GM12878 (cell line): Measurements from ENCODE around the gene MEIOSIN. TPM values are rescaled to one million over a fixed set of nuclear protein-coding genes. Genes with fewer than 3 reads are reported as not detected.

Experiments
- ATAC-seq: fragments of 200-7000 bp; cut with Tn5 transposase; 3 replicates; pipeline ENCODE4 v1.9.1; 2020; ENCODE audit warnings: mild to moderate bottlenecking, moderate library complexity
- BruUV-seq: library from RNA; stranded (reverse); fragments of 400-500 nt; replicated peaks from 2 replicates; lab custom pipeline; 2021; lab: Mats Ljungman, UMichigan
- CTCF ChIA-PET: fragments of 300-600 bp; sonication (Branson Sonifier 250); formaldehyde crosslinking; extraction: SDS; loops from one replicate; lab custom pipeline; 2021; ENCODE audit warnings: inconsistent platforms; lab: Yijun Ruan, JAX
- POLR2A ChIA-PET: fragments of 350-600 bp; formaldehyde crosslinking; extraction: SDS; loops from one replicate; lab custom pipeline; 2021; ENCODE audit warnings: inconsistent platforms; lab: Charles Lee
- RAD21 ChIA-PET: fragments of 300-600 bp; sonication (Branson Sonifier 250); formaldehyde crosslinking; loops from one replicate; lab custom pipeline; 2023; ENCODE audit warnings: antibody characterized with exemption; ENCODE audit not compliant: unreplicated experiment; lab: Charles Lee
- SMC1A ChIA-PET: fragments of 300-600 bp; sonication (Branson Sonifier 250); formaldehyde crosslinking; loops from one replicate; lab custom pipeline; 2023; ENCODE audit not compliant: unreplicated experiment, uncharacterized antibody; lab: Charles Lee
- DNase-seq: peaks from one replicate; pipeline ENCODE4 v3.0.0-alpha.2; 2011; ENCODE audit warnings: low read depth, low spot score
- FAIRE-seq: peaks from 3 replicates; lab custom pipeline; 2011; peaks lifted over from hg19 to GRCh38; lab: Jason Lieb, UNC
- H2AFZ ChIP-seq: 2 replicates; pipeline ENCODE4 v1.6.0; 2011; ENCODE audit warnings: low read depth, low read length, control low read depth; ENCODE audit not compliant: control insufficient read depth
- H3K27ac ChIP-seq: 2 replicates; pipeline ENCODE4 v1.5.1; 2011; ENCODE audit warnings: control low read depth; ENCODE audit not compliant: control insufficient read depth, insufficient read depth
- H3K27me3 ChIP-seq, 2 experiments: replicated peaks in 1 of 2; 2 replicates each; pipeline versions ENCODE4 v1.6.0 to v1.6.1; 2011; ENCODE audit warnings: low read length in 1 of 2; ENCODE audit not compliant: control insufficient read depth in 2 of 2, insufficient read depth in 2 of 2
- H3K36me3 ChIP-seq, 2 experiments: 2 replicates each; pipeline ENCODE4 v1.5.1; 2011; ENCODE audit warnings: low read length in 1 of 2; ENCODE audit not compliant: control insufficient read depth in 2 of 2, insufficient read depth in 2 of 2
- H3K4me1 ChIP-seq: 2 replicates; pipeline ENCODE4 v1.6.1; 2011; ENCODE audit warnings: mild to moderate bottlenecking, low read length, moderate library complexity, mixed read lengths; ENCODE audit not compliant: control insufficient read depth, insufficient read depth
- H3K4me2 ChIP-seq: 2 replicates; pipeline ENCODE4 v1.6.0; 2011; ENCODE audit warnings: control low read depth; ENCODE audit not compliant: control insufficient read depth, insufficient read depth
- H3K4me3 ChIP-seq: fragments of 200-600 bp; sonication (generic); 2 replicates; pipeline ENCODE4 v1.5.1; 2016
- H3K79me2 ChIP-seq: 2 replicates; pipeline ENCODE4 v1.6.0; 2011; ENCODE audit warnings: low read length; ENCODE audit not compliant: control insufficient read depth, insufficient read depth
- H3K9ac ChIP-seq: 2 replicates; pipeline ENCODE4 v1.8.0; 2011; ENCODE audit warnings: low read length, control low read depth, mixed read lengths; ENCODE audit not compliant: control insufficient read depth, insufficient read depth
- H3K9me3 ChIP-seq: replicated peaks from 3 replicates; pipeline ENCODE4 v1.5.1; 2011; ENCODE audit warnings: mild to moderate bottlenecking, low read length; ENCODE audit not compliant: control insufficient read depth, insufficient read depth
- H4K20me1 ChIP-seq: 2 replicates; pipeline ENCODE4 v1.6.0; 2011; ENCODE audit not compliant: control insufficient read depth, insufficient read depth
- ATF7 ChIP-seq: fragments of 450-650 bp; IDR thresholded peaks from 2 replicates; pipeline ENCODE4 v1.6.1; 2016; ENCODE audit warnings: low read depth, mild to moderate bottlenecking
- BCL3 ChIP-seq: IDR thresholded peaks from 2 replicates; pipeline ENCODE4 v1.6.1; 2011; ENCODE audit warnings: borderline replicate concordance, low read depth, mild to moderate bottlenecking, moderate library complexity, low read length; ENCODE audit not compliant: insufficient read depth, poor library complexity, severe bottlenecking
- FOXK2 ChIP-seq: fragments of 450-650 bp; IDR thresholded peaks from 2 replicates; pipeline ENCODE4 v1.6.1; 2017; ENCODE audit warnings: mild to moderate bottlenecking, moderate library complexity
- IKZF2 ChIP-seq, 2 experiments: fragments of 450-650 bp; IDR thresholded peaks; 2 replicates each; pipeline ENCODE4 v1.6.1; 2017; ENCODE audit warnings: mild to moderate bottlenecking in 2 of 2, moderate library complexity in 2 of 2
- KAT2A ChIP-seq: conservative IDR thresholded peaks from 2 replicates; pipeline ENCODE4 v1.6.1; 2011; ENCODE audit warnings: low read depth, low read length; ENCODE audit not compliant: control insufficient read depth
- NFXL1 ChIP-seq: fragments of 450-650 bp; IDR thresholded peaks from 2 replicates; pipeline ENCODE4 v1.6.1; 2017; ENCODE audit warnings: antibody characterized with exemption, mild to moderate bottlenecking, borderline replicate concordance
- NFYB ChIP-seq: IDR thresholded peaks from 2 replicates; pipeline ENCODE4 v1.6.1; 2011; ENCODE audit warnings: low read depth, mild to moderate bottlenecking, low read length, improper control_type of control experiment, moderate library complexity; ENCODE audit not compliant: insufficient read depth
- NR2C1 ChIP-seq: fragments of 450-650 bp; IDR thresholded peaks from 2 replicates; pipeline ENCODE4 v1.6.1; 2017; ENCODE audit warnings: antibody characterized with exemption, mild to moderate bottlenecking, moderate library complexity
- PKNOX1 ChIP-seq: fragments of 450-650 bp; IDR thresholded peaks from 2 replicates; pipeline ENCODE4 v1.6.1; 2016; ENCODE audit warnings: mild to moderate bottlenecking
- POLR2AphosphoS5 ChIP-seq: IDR thresholded peaks from 2 replicates; pipeline ENCODE4 v1.6.1; 2011; ENCODE audit warnings: mild to moderate bottlenecking, low read length, inconsistent platforms
- RCOR1 ChIP-seq: conservative IDR thresholded peaks from 2 replicates; pipeline ENCODE4 v1.6.1; 2012; ENCODE audit warnings: low read depth, low read length, improper control_type of control experiment
- SIN3A ChIP-seq: IDR thresholded peaks from 2 replicates; pipeline ENCODE4 v1.6.1; 2012; ENCODE audit warnings: low read depth, low read length, improper control_type of control experiment
- SPI1 ChIP-seq: IDR thresholded peaks from 2 replicates; pipeline ENCODE4 v1.6.1; 2011; ENCODE audit warnings: low read depth, mild to moderate bottlenecking, low read length, moderate library complexity, borderline replicate concordance; ENCODE audit not compliant: insufficient read depth
- TBL1XR1 ChIP-seq: IDR thresholded peaks from 2 replicates; pipeline ENCODE4 v1.6.1; 2012; ENCODE audit warnings: low read depth, low read length, improper control_type of control experiment
- TCF12 ChIP-seq: IDR thresholded peaks from 2 replicates; pipeline ENCODE4 v1.6.1; 2011; ENCODE audit warnings: low read depth, mild to moderate bottlenecking, low read length
- ZBTB11 ChIP-seq: fragments of 450-650 bp; formaldehyde crosslinking; IDR thresholded peaks from 2 replicates; pipeline ENCODE4 v1.5.0; 2022; ENCODE audit warnings: mild to moderate bottlenecking, missing genetic modification characterization
- WGBS: methylation state at CpG from one replicate; pipeline ENCODE4 v1.1.6; 2016; ENCODE audit warnings: low lambda C conversion rate; ENCODE audit not compliant: insufficient replicate concordance, insufficient coverage; ENCODE audit errors: missing lambda C conversion rate; 5-methylcytosine and 5-hydroxymethylcytosine counted together
- in situ Hi-C: fragments of 300-500 bp; cut with MboI; formaldehyde crosslinking; loops from 9 replicates; pipeline ENCODE4 v1.14.3; 2018; ENCODE audit warnings: mixed read lengths
- intact Hi-C: fragments of 100-400 bp; cut with micrococcal nuclease; formaldehyde crosslinking; loops from one replicate; pipeline ENCODE4 v1.14.2; 2022; ENCODE audit not compliant: unreplicated experiment
- polyA plus RNA-seq, 11 experiments: library from polyadenylated mRNA; depleted of rRNA in 4 of 11; unstranded in 6 of 11; stranded (reverse) in 5 of 11; fragments of >200 nt; fragmentation: Nextera tagmentation in 4 of 11; fragmentation: Illumina TruSeq in 1 of 11; extraction: Ambion mirVana in 4 of 11; extraction: Trizol in 1 of 11; gene quantifications; 1 replicate in 1 of 11; 2 replicates in 10 of 11; pipeline versions ENCODE4 v1.2.1 to v1.2.3, GENCODE V29; 2011 to 2016; ENCODE audit warnings: inconsistent platforms in 2 of 11, missing spikeins in 2 of 11, low read depth in 1 of 11
- total RNA-seq, 4 experiments: library from RNA; depleted of rRNA in 3 of 4; stranded (reverse); fragments of >200 nt in 3 of 4; fragmentation: Illumina TruSeq in 1 of 4; extraction: Trizol in 1 of 4; gene quantifications; 2 replicates each; pipeline versions ENCODE4 v1.2.1 to v1.2.3, GENCODE V29; 2013 to 2021

Gene MEIOSIN
- total and polyA plus RNA-seq, 10 of the 15 experiments (the other 5 are each of a cell fraction or from before 2014, with no cell fraction given), result 0.05 to 0.66 (median 0.14) TPM; not detected in 4

- TF ChIP-seq BCL3 (no peak), NFYB (no peak), SIN3A (no peak), ATF7 (no peak), KAT2A (no peak)
Observed at GRCh38 chr19:45790942-45791341, 57.7 kb downstream of the MEIOSIN start (continued).

- TSS peak; percentile 55 for BruUV-seq
- RAD21 ChIA-PET, result interaction anchor here (0.9 to 2.7 kb wide), 3 partner anchors 13 to 100 kb away, joined by 4 to 18 read pairs (median 4); partner anchors contain the start of genes QPCTL, SIX5 and SNRPD2
- Histone ChIP-seq H4K20me1 (no peaks in the 10 kb centered on the region), H2AFZ (peak overlapping the region; percentile 1; the same call in 1 of the 2 replicates), H3K27ac (peak overlapping the region; percentile 72), H3K4me2 (peak overlapping the region; percentile 32), H3K4me1 (peaks cover 14% of the 10 kb centered on the region), H3K4me3 (peak overlapping the region; percentile 98), H3K9ac (peak overlapping the region; percentile 74), H3K9me3 (no peaks in the 10 kb centered on the region), H3K79me2 (peaks cover 19% of the 10 kb centered on the region), H3K36me3 (peaks cover 0 to 12% of the 10 kb centered on the region in 2 experiments; a peak in 3 of 4 replicates), H3K27me3 (no peaks in the 10 kb centered on the region)
- POLR2A ChIA-PET, result interaction anchor here (0.6 to 2.9 kb wide), 3 partner anchors 22 to 1788 kb away, joined by 3 to 20 read pairs (median 3); partner anchors contain the start of gene SIX5
- CTCF ChIA-PET, result interaction anchor here (0.9 to 3.1 kb wide), 3 partner anchors 13 to 23 kb away, joined by 4 to 13 read pairs (median 4); partner anchors contain the start of gene SIX5
- SMC1A ChIA-PET, result no interaction called here
- intact Hi-C loops, result loop anchor here (2.0 kb wide), 1 partner anchor 23 kb away; the partner anchor contains the start of gene SIX5
- DNase-seq (no peak), ATAC-seq (peak; percentile 11; the same call in 2 of the 3 replicates), FAIRE-seq (no peak)
- in situ Hi-C loops, result no loop called here
- whole genome bisulfite sequencing, result 5% methylated on average over 26 of the region's 31 CpGs
- TF ChIP-seq TBL1XR1 (no peak), TCF12 (no peak), POLR2AphosphoS5 (no peak), PKNOX1 (0 out of 2 replicates have a peak, but pooled peaks have one; percentile 5), IKZF2 (IDR thresholded peaks at IDR 0.05) (0 out of 4 replicates have a peak, but pooled peaks of 1 of the 2 experiments have one; percentile 10), NFXL1 (no peak), ZBTB11 (CRISPR knock-in tag) (no peak), RCOR1 (no peak), NR2C1 (no peak), SPI1 (no peak), FOXK2 (no peak)
Observed at GRCh38 chr19:45791744-45792469, 58.7 kb downstream of the MEIOSIN start.
